Uterus (tissue), 4 donors: ENCODE measurements around the gene ITGA2. TPM values are rescaled to one million over a fixed set of nuclear protein-coding genes. Genes with fewer than 3 reads are reported as not detected.

Experiments
- DNase-seq, 2 donors: peaks; one replicate each; pipeline ENCODE4 v3.0.0-alpha.2; 2019 to 2020
- H3K27ac ChIP-seq, 2 donors: fragments of 200-600 bp; sonication (generic); 1 replicate in 1 of 2; 2 replicates in 1 of 2; pipeline ENCODE4 v1.5.1; 2016 to 2018
- H3K27me3 ChIP-seq, 2 donors: fragments of 200-600 bp; sonication (generic); one replicate each; pipeline ENCODE4 v1.5.1; 2018 to 2019; ENCODE audit warnings: control low read depth in 1 of 2
- H3K36me3 ChIP-seq, 2 donors: fragments of 200-600 bp; sonication (generic); one replicate each; pipeline ENCODE4 v1.5.1; 2019; ENCODE audit warnings: control low read depth in 1 of 2
- H3K4me1 ChIP-seq, 2 donors: fragments of 200-600 bp; sonication (generic); one replicate each; pipeline ENCODE4 v1.5.1; 2018 to 2019; ENCODE audit warnings: control low read depth in 1 of 2
- H3K4me3 ChIP-seq, 2 donors: fragments of 200-600 bp; sonication (generic); 1 replicate in 1 of 2; 2 replicates in 1 of 2; pipeline ENCODE4 v1.5.1; 2018 to 2019; ENCODE audit warnings: mild to moderate bottlenecking in 1 of 2
- H3K9me3 ChIP-seq, 2 donors: fragments of 200-600 bp; sonication (generic); one replicate each; pipeline ENCODE4 v1.5.1; 2019; ENCODE audit warnings: control low read depth in 1 of 2
- CTCF ChIP-seq, 4 experiments: fragments of 200-600 bp in 2 of 4; fragments of 450-650 bp in 2 of 4; sonication (generic) in 2 of 4; IDR thresholded peaks; one replicate each; pipeline ENCODE4 v1.5.1; 2016 to 2019; ENCODE audit warnings: antibody characterized with exemption in 4 of 4, mild to moderate bottlenecking in 2 of 4, moderate library complexity in 1 of 4
- POLR2A ChIP-seq, 2 donors: fragments of 450-650 bp; IDR thresholded peaks; one replicate each; pipeline ENCODE4 v1.6.1; 2016; ENCODE audit warnings: antibody characterized with exemption in 2 of 2, mild to moderate bottlenecking in 1 of 2, moderate library complexity in 1 of 2
- intact Hi-C: fragments of 100-400 bp; cut with DNase I; formaldehyde crosslinking; loops from one replicate; pipeline ENCODE4 v1.15.1; 2023; ENCODE audit warnings: low total_unique reads
- total RNA-seq, 4 donors: library from RNA; depleted of rRNA in 3 of 4; stranded (reverse); fragments of >200 nt in 3 of 4; gene quantifications; one replicate each; pipeline versions ENCODE4 v1.1.0 to v1.2.4, GENCODE V29; 2014 to 2023
- donor health status: DM: yes; HTN: yes; CAD: no.

Gene ITGA2
- total RNA-seq, 4 donors from 2014 or later, result 1.3 to 22.4 (median 4.5) TPM

DNA sequence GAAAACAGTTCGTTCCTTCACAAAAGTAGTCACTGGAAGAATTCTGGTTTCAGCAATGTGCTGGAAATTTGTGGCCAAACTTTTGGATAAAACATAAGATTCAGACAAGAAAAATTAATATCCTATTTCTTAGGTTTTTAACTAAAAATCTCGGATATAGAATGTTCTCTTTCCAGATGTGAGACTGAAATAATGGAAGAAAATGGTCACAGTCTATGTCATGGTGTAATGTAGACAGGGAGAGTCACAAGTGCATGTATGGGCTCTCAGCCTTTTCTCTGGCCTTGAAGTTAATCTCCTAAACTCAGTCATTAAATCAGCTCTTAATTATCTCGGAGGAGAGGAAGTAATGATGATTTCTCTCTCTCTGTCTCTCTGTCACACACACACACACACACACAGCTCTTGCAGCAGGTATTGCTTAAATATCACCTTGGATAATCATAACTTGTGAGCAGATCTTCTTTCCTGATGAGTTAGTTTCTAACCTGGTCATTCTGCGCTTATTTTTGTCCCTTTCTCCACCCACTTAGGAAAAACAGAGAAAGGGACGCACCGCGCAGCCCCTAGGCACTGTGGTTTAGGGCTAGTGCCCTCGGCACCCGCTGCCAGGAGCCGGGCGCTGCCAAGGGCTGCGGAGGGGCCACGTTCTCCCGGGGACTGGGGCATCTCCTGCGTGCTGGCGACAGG, 672 bp upstream of the ITGA2 start:
- Histone ChIP-seq H3K36me3 (no peaks in the 10 kb centered on the region), H3K4me1 (peaks cover 0 to 5% of the 10 kb centered on the region in 2 donors), H3K27me3 (no peaks in the 10 kb centered on the region), H3K27ac (peak overlapping the region; percentile 42 to 69), H3K4me3 (peak overlapping the region; percentile 48 to 53), H3K9me3 (no peaks in the 10 kb centered on the region)
- no peak for DNase-seq
- TF ChIP-seq CTCF (IDR thresholded peaks at IDR 0.05), result no peak
- TF ChIP-seq POLR2A (IDR thresholded peaks at IDR 0.05), result no peak
- intact Hi-C loops, result no loop called here

- peak overlapping the region in 1 of 2 donors; percentile 42 for H3K27ac ChIP-seq
- peak overlapping the region; percentile 48 to 53 for H3K4me3 ChIP-seq
- H3K27me3 ChIP-seq, result no peaks in the 10 kb centered on the region
- DNase-seq, result peak; percentile 15 to 26
- no peaks in the 10 kb centered on the region for H3K9me3 ChIP-seq
- H3K4me1 ChIP-seq, result peaks cover 0 to 5% of the 10 kb centered on the region in 2 donors
- H3K36me3 ChIP-seq, result no peaks in the 10 kb centered on the region
- intact Hi-C loops, result no loop called here
- TF ChIP-seq CTCF (IDR thresholded peaks at IDR 0.05) (peak; percentile 9 to 38 (median 30)), POLR2A (IDR thresholded peaks at IDR 0.05) (no peak)
Observed at GRCh38 chr5:52989781-52990527, 802 bp downstream of the ITGA2 start.

GRCh38 chr5:52990528-52990925, 1.4 kb downstream of the ITGA2 start:
- intact Hi-C loops, result no loop called here
- Histone ChIP-seq H3K4me3 (no peak overlapping the region), H3K27ac (no peak overlapping the region), H3K27me3 (no peaks in the 10 kb centered on the region), H3K4me1 (peaks cover 0 to 5% of the 10 kb centered on the region in 2 donors), H3K36me3 (no peaks in the 10 kb centered on the region), H3K9me3 (no peaks in the 10 kb centered on the region)
- TF ChIP-seq CTCF (IDR thresholded peaks at IDR 0.05), result no peak
- no peak for DNase-seq

GRCh38 chr5:52993367-52993766, 4.2 kb downstream of the ITGA2 start:
- no peak for DNase-seq
- intact Hi-C loops, result no loop called here
- Histone ChIP-seq H3K27me3 (no peaks in the 10 kb centered on the region), H3K9me3 (no peaks in the 10 kb centered on the region), H3K36me3 (no peaks in the 10 kb centered on the region), H3K4me1 (peaks cover 0 to 5% of the 10 kb centered on the region in 2 donors), H3K4me3 (no peak overlapping the region), H3K27ac (no peak overlapping the region)
- no peak for TF ChIP-seq POLR2A (IDR thresholded peaks at IDR 0.05)
- no peak for TF ChIP-seq CTCF (IDR thresholded peaks at IDR 0.05)

- Histone ChIP-seq H3K36me3 (no peaks in the 10 kb centered on the region), H3K4me3 (no peak overlapping the region), H3K9me3 (no peaks in the 10 kb centered on the region), H3K27ac (no peak overlapping the region), H3K4me1 (no peaks in the 10 kb centered on the region), H3K27me3 (no peaks in the 10 kb centered on the region)
- intact Hi-C loops, result no loop called here
- TF ChIP-seq CTCF (IDR thresholded peaks at IDR 0.05) (no peak), POLR2A (IDR thresholded peaks at IDR 0.05) (no peak)
- no peak for DNase-seq
Observed at GRCh38 chr5:52994266-52994665, 5.1 kb downstream of the ITGA2 start.
